IMR-90 (cell line): ENCODE data around the gene PLA2G2C. TPM values are rescaled to one million over a fixed set of nuclear protein-coding genes. Genes with fewer than 3 reads are reported as not detected.

ENCODE experiments used
- ATAC-seq: fragments of 200-7000 bp; cut with Tn5 transposase; 2 replicates; pipeline ENCODE4 v1.9.1; 2020; ENCODE audit warnings: low read depth, mild to moderate bottlenecking, moderate library complexity
- BruUV-seq: library from RNA; stranded (reverse); fragments of 400-500 nt; replicated peaks from 2 replicates; lab custom pipeline; 2021; lab: Mats Ljungman, UMichigan
- CTCF ChIA-PET: fragments of 300-600 bp; formaldehyde crosslinking; extraction: SDS; loops from one replicate; lab custom pipeline; 2021; ENCODE audit warnings: antibody characterized with exemption; lab: Yijun Ruan, JAX
- POLR2A ChIA-PET: fragments of 300-600 bp; sonication (Branson Sonifier 250); formaldehyde crosslinking; loops from one replicate; lab custom pipeline; 2022; ENCODE audit warnings: antibody characterized with exemption; ENCODE audit not compliant: unreplicated experiment; lab: Charles Lee
- DNase-seq: peaks from one replicate; pipeline ENCODE4 v3.0.0; 2013
- H2AFZ ChIP-seq: replicated peaks from 2 replicates; pipeline ENCODE3; 2013; ENCODE audit warnings: low read length, mild to moderate bottlenecking; ENCODE audit not compliant: poor library complexity
- H2AK5ac ChIP-seq: 2 replicates; pipeline ENCODE4 v1.6.1; 2013; ENCODE audit warnings: low read depth, low read length, inconsistent platforms
- H2AK9ac ChIP-seq: replicated peaks from 2 replicates; pipeline ENCODE3; 2013; ENCODE audit warnings: mild to moderate bottlenecking, low read depth, low read length, moderate library complexity; ENCODE audit not compliant: poor library complexity
- H2BK120ac ChIP-seq: 2 replicates; pipeline ENCODE4 v1.6.1; 2013; ENCODE audit warnings: low read depth, low read length, inconsistent platforms
- H2BK15ac ChIP-seq: 3 replicates; pipeline ENCODE4 v1.6.1; 2013; ENCODE audit warnings: low read depth, low read length, inconsistent platforms
- H2BK20ac ChIP-seq: 2 replicates; pipeline ENCODE4 v1.6.1; 2013; ENCODE audit warnings: low read depth, mild to moderate bottlenecking, inconsistent platforms, low read length, moderate library complexity
- H2BK5ac ChIP-seq: 2 replicates; pipeline ENCODE4 v1.6.1; 2013; ENCODE audit warnings: mild to moderate bottlenecking, low read depth, low read length, inconsistent platforms; ENCODE audit not compliant: poor library complexity, severe bottlenecking
- H3K14ac ChIP-seq: replicated peaks from 2 replicates; pipeline ENCODE4 v1.6.1; 2013; ENCODE audit warnings: low read depth, low read length, inconsistent platforms
- H3K18ac ChIP-seq: 2 replicates; pipeline ENCODE4 v1.6.1; 2013; ENCODE audit warnings: low read depth, low read length, control low read depth
- H3K23ac ChIP-seq: 2 replicates; pipeline ENCODE4 v1.6.1; 2013; ENCODE audit warnings: low read depth, low read length, inconsistent platforms
- H3K27ac ChIP-seq: 2 replicates; pipeline ENCODE4 v1.5.1; 2013; ENCODE audit warnings: mild to moderate bottlenecking, control low read depth, low read length; ENCODE audit not compliant: insufficient read depth
- H3K27me3 ChIP-seq: 2 replicates; pipeline ENCODE4 v1.6.1; 2013; ENCODE audit warnings: low read length; ENCODE audit not compliant: control insufficient read depth, insufficient read depth
- H3K36me3 ChIP-seq: 2 replicates; pipeline ENCODE4 v1.6.1; 2013; ENCODE audit warnings: low read length, mixed read lengths; ENCODE audit not compliant: control insufficient read depth, insufficient read depth
- H3K4ac ChIP-seq: 2 replicates; pipeline ENCODE4 v1.6.1; 2013; ENCODE audit warnings: low read depth, low read length, inconsistent platforms
- H3K4me1 ChIP-seq: 2 replicates; pipeline ENCODE4 v1.6.1; 2013; ENCODE audit warnings: low read length, mixed read lengths; ENCODE audit not compliant: control insufficient read depth, insufficient read depth
- H3K4me2 ChIP-seq: 2 replicates; pipeline ENCODE4 v1.6.1; 2013; ENCODE audit warnings: low read depth, mild to moderate bottlenecking, control low read depth, low read length, moderate library complexity
- H3K4me3 ChIP-seq: 2 replicates; pipeline ENCODE4 v1.5.1; 2013; ENCODE audit warnings: low read depth, mild to moderate bottlenecking, control low read depth, low read length, moderate library complexity; ENCODE audit not compliant: insufficient read depth
- H3K56ac ChIP-seq: 2 replicates; pipeline ENCODE4 v1.6.1; 2013; ENCODE audit warnings: low read length, inconsistent platforms; ENCODE audit not compliant: insufficient read depth; ENCODE audit errors: extremely low read depth
- H3K79me1 ChIP-seq, 2 experiments: 2 replicates each; pipeline ENCODE4 v1.6.1; 2013; ENCODE audit warnings: low read length in 2 of 2, inconsistent platforms in 1 of 2, low read depth in 1 of 2
- H3K9ac ChIP-seq: 2 replicates; pipeline ENCODE4 v1.6.1; 2013; ENCODE audit warnings: low read depth, low read length, control low read depth
- H3K9me1 ChIP-seq: 2 replicates; pipeline ENCODE4 v1.6.1; 2013; ENCODE audit warnings: low read length, inconsistent platforms; ENCODE audit not compliant: insufficient read depth
- H3K9me3 ChIP-seq: 2 replicates; pipeline ENCODE4 v1.6.1; 2013; ENCODE audit warnings: low read length; ENCODE audit not compliant: control insufficient read depth, insufficient read depth
- H4K20me1 ChIP-seq: 2 replicates; pipeline ENCODE4 v1.6.1; 2013; ENCODE audit warnings: low read length, inconsistent platforms; ENCODE audit not compliant: insufficient read depth
- H4K5ac ChIP-seq: 2 replicates; pipeline ENCODE4 v1.6.1; 2013; ENCODE audit warnings: mild to moderate bottlenecking, low read depth, low read length, control low read depth
- H4K8ac ChIP-seq, 2 experiments: 2 replicates each; pipeline ENCODE4 v1.6.1; 2013; ENCODE audit warnings: low read depth in 2 of 2, low read length in 2 of 2, control low read depth in 1 of 2, inconsistent platforms in 1 of 2
- H4K91ac ChIP-seq: 2 replicates; pipeline ENCODE4 v1.6.1; 2013; ENCODE audit warnings: low read depth, low read length, inconsistent platforms; ENCODE audit not compliant: insufficient read depth
- CHD1 ChIP-seq: IDR thresholded peaks from 2 replicates; pipeline ENCODE4 v1.6.1; 2012; ENCODE audit warnings: low read depth, low read length, improper control_type of control experiment
- MAZ ChIP-seq: IDR thresholded peaks from 2 replicates; pipeline ENCODE4 v1.6.1; 2012; ENCODE audit warnings: low read depth, mild to moderate bottlenecking, low read length, improper control_type of control experiment, moderate library complexity, borderline replicate concordance
- MXI1 ChIP-seq: IDR thresholded peaks from 2 replicates; pipeline ENCODE4 v1.6.1; 2012; ENCODE audit warnings: low read depth, mild to moderate bottlenecking, low read length, moderate library complexity, borderline replicate concordance
- RAD21 ChIP-seq: IDR thresholded peaks from 2 replicates; pipeline ENCODE4 v1.6.1; 2012; ENCODE audit warnings: low read length, improper control_type of control experiment
- RFX5 ChIP-seq: IDR thresholded peaks from 2 replicates; pipeline ENCODE4 v1.8.0; 2012; ENCODE audit warnings: low read depth, mild to moderate bottlenecking, low read length, moderate library complexity
- WGBS, 2 experiments: methylation state at CpG; one replicate each; pipeline versions ENCODE4 v1.1.5 to v1.1.7; 2013; ENCODE audit warnings: missing lambda C conversion rate in 2 of 2; ENCODE audit not compliant: insufficient read length in 1 of 2; ENCODE audit errors: extremely low coverage in 2 of 2; 5-methylcytosine and 5-hydroxymethylcytosine counted together
- dilution Hi-C: fragments of 300-500 bp; cut with HindIII; formaldehyde crosslinking; loops from one replicate; pipeline ENCODE4 v1.14.3; 2018; ENCODE audit warnings: low sequenced_read_pairs; ENCODE audit not compliant: unreplicated experiment
- in situ Hi-C: fragments of 300-500 bp; cut with MboI; formaldehyde crosslinking; loops from 3 replicates; pipeline ENCODE4 v1.14.3; 2019; ENCODE audit warnings: low sequenced_read_pairs, inconsistent platforms, mixed read lengths
- intact Hi-C: fragments of 100-400 bp; cut with micrococcal nuclease; formaldehyde crosslinking; loops from 2 replicates; pipeline ENCODE4 v1.10.0; 2022
- polyA plus RNA-seq, 3 experiments: library from polyadenylated mRNA; depleted of rRNA; stranded (reverse); fragments of >200 nt; gene quantifications; 2 replicates each; pipeline ENCODE4 v1.2.3, GENCODE V29; 2012; ENCODE audit warnings: low replicate concordance in 1 of 3
- total RNA-seq: library from RNA; depleted of rRNA; stranded (reverse); fragments of >200 nt; gene quantifications from 2 replicates; pipeline ENCODE4 v1.2.3, GENCODE V29; 2012
- TF ChIP-seq, protein P1 (sequence below): conservative IDR thresholded peaks from 2 replicates; pipeline ENCODE4 v1.5.1; 2012; ENCODE audit warnings: mild to moderate bottlenecking, low read depth, low read length, improper control_type of control experiment
- TF ChIP-seq, protein P2 (sequence below): fragments of 150-350 bp; IDR thresholded peaks from 2 replicates; pipeline ENCODE4 v1.6.1; 2016; ENCODE audit warnings: low read depth, mild to moderate bottlenecking, low read length, moderate library complexity, borderline replicate concordance

Gene PLA2G2C
- total and polyA plus RNA-seq, 2 of the 4 experiments (the other 2 are of a cell fraction), result not detected

GRCh38 chr1:20178634-20179370, 7.5 kb downstream of the PLA2G2C start:
- Histone ChIP-seq H2BK5ac (no peak overlapping the region), H3K9ac (no peak overlapping the region), H3K18ac (no peak overlapping the region), H3K9me1 (no peaks in the 10 kb centered on the region), H3K4ac (no peak overlapping the region), H2BK20ac (no peak overlapping the region), H2BK15ac (no peak overlapping the region), H4K20me1 (no peaks in the 10 kb centered on the region), H3K4me1 (no peaks in the 10 kb centered on the region), H3K56ac (no peak overlapping the region), H4K5ac (no peak overlapping the region), H2AFZ (no peak overlapping the region), H2AK5ac (no peak overlapping the region), H3K4me2 (no peak overlapping the region), H3K27me3 (peaks cover 19% of the 10 kb centered on the region), H2AK9ac (no peak overlapping the region), H3K36me3 (no peaks in the 10 kb centered on the region), H3K23ac (no peak overlapping the region), H3K4me3 (no peak overlapping the region), H3K14ac (no peak overlapping the region), H3K79me1 (no peaks in the 10 kb centered on the region), H2BK120ac (no peak overlapping the region), H4K8ac (no peak overlapping the region), H4K91ac (no peak overlapping the region), H3K27ac (no peak overlapping the region), H3K9me3 (peaks cover 5% of the 10 kb centered on the region; the same call in 1 of the 2 replicates)
- WGBS, 2 experiments, result 86% methylated on average over 1 of the region's 13 CpGs; no CpG with 5 or more reads in 1 of the 2 experiments
- DNase-seq (no peak), ATAC-seq (no peak)
- ChIA-PET CTCF (interaction anchor here (0.6 to 1.5 kb wide), 5 partner anchors 9 to 305 kb away, joined by 3 to 4 read pairs (median 3); no protein-coding TSS in a partner anchor), POLR2A (no interaction called here)
- TF ChIP-seq MAZ (no peak), CHD1 (no peak), RAD21 (no peak), RFX5 (no peak), MXI1 (no peak)
- TF ChIP-seq, protein P1, sequence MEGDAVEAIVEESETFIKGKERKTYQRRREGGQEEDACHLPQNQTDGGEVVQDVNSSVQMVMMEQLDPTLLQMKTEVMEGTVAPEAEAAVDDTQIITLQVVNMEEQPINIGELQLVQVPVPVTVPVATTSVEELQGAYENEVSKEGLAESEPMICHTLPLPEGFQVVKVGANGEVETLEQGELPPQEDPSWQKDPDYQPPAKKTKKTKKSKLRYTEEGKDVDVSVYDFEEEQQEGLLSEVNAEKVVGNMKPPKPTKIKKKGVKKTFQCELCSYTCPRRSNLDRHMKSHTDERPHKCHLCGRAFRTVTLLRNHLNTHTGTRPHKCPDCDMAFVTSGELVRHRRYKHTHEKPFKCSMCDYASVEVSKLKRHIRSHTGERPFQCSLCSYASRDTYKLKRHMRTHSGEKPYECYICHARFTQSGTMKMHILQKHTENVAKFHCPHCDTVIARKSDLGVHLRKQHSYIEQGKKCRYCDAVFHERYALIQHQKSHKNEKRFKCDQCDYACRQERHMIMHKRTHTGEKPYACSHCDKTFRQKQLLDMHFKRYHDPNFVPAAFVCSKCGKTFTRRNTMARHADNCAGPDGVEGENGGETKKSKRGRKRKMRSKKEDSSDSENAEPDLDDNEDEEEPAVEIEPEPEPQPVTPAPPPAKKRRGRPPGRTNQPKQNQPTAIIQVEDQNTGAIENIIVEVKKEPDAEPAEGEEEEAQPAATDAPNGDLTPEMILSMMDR, result no peak
- TF ChIP-seq, protein P2, sequence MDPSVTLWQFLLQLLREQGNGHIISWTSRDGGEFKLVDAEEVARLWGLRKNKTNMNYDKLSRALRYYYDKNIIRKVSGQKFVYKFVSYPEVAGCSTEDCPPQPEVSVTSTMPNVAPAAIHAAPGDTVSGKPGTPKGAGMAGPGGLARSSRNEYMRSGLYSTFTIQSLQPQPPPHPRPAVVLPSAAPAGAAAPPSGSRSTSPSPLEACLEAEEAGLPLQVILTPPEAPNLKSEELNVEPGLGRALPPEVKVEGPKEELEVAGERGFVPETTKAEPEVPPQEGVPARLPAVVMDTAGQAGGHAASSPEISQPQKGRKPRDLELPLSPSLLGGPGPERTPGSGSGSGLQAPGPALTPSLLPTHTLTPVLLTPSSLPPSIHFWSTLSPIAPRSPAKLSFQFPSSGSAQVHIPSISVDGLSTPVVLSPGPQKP, result no peak
- dilution Hi-C loops (no loop called here), intact Hi-C loops (no loop called here), in situ Hi-C loops (no loop called here)
- BruUV-seq, result no TSS peak
